Midbrain (tissue), 1 donor: ENCODE measurements around the gene FSHB.
"Not testable (repeated sequence)": the region's sequence is repeated elsewhere in the genome, so short reads cannot be mapped to it uniquely, and the experiment has no call there.

Experiments used
- DNase-seq: peaks from one replicate; lab custom pipeline; 2025; lab: John Stamatoyannopoulos, UW

Gene FSHB

GRCh38 chr11:30268638-30269037 is 37.8 kb downstream of the FSHB start:
- DNase-seq: not testable (repeated sequence)

- no peak for DNase-seq
Measured at GRCh38 chr11:30270671-30271070, 39.9 kb downstream of the FSHB start.

DNA sequence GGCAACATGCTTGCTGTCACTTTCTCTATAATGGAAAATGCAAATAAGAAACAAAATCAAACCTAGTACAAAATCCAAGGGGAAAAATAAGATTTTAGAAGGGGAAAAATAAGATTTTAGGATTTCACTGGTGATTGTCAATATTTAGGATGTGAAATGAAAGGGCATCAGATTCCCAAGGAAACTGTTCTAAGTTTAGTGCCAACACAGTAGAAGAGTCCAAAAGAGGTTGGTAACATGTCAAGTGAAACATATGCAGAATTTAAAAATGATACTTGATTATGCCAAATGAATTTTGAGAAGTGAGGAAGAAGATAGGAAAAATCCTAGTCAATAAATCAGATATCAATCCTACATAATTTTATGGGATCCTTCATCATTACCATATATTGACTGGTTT is 46.4 kb downstream of the FSHB start:
- no peak for DNase-seq

GRCh38 chr11:30279796-30280195 is 49.0 kb downstream of the FSHB start:
- no peak for DNase-seq

DNA sequence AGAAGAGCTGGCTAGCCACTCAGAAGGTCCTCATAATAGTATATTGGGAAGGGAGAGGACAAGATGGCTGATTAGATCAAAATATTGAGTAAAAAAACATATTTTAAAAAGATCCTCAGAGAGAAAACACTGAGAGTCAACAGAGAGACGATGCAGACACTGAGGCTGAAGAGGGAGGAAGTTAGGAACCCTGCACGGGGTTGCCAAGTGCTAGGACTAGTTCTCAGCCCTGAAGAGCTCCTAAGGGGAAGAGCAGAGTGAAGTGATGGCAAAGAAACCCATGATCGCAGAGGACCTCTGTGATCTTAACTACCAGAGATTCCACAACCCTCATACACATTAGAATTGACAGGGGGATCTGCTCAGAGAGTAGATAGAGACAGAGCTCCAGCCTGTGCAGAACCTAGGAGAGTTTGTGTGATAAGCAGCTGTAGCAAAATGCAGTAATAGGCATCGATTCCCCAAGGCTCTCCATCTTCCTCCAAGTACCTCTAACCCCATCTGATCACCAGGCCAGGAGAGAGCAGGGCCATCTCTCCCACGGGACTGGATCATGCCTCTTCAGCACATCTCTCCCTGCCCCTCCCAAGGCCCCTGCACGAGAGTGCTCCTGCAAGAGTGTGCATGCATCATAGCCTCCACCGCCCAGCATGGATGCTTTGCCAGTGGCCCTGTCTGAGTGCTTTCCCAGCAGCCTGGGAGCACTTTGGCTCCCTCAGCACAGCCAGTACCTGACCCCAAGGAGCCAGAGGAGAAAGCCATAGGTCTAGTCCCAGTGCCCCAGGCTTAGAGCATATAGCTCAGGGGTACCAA is 50.9 kb downstream of the FSHB start:
- DNase-seq: no peak

GRCh38 chr11:30282289-30282631 is 51.4 kb downstream of the FSHB start:
- DNase-seq: no peak
